ENCODE data around the gene IPO8.
"Not testable (repeated sequence)": the region's sequence is repeated elsewhere in the genome, so short reads cannot be mapped to it uniquely, and the experiment has no call there.

The IPO8 gene

GRCh38 chr12:30595742-30596141 is 99.9 kb downstream of the IPO8 start:
- no peak for DNase-seq

GRCh38 chr12:30594509-30594908 is 101.2 kb downstream of the IPO8 start:
- H3K4me1 ChIP-seq: no peaks in the 10 kb centered on the region
- no peak overlapping the region for H3K4me3 ChIP-seq (ENCODE audit: low read depth, low read length)
- H3K27me3 ChIP-seq: no peaks in the 10 kb centered on the region
- no peaks in the 10 kb centered on the region for H3K36me3 ChIP-seq
- TF ChIP-seq, protein P1, sequence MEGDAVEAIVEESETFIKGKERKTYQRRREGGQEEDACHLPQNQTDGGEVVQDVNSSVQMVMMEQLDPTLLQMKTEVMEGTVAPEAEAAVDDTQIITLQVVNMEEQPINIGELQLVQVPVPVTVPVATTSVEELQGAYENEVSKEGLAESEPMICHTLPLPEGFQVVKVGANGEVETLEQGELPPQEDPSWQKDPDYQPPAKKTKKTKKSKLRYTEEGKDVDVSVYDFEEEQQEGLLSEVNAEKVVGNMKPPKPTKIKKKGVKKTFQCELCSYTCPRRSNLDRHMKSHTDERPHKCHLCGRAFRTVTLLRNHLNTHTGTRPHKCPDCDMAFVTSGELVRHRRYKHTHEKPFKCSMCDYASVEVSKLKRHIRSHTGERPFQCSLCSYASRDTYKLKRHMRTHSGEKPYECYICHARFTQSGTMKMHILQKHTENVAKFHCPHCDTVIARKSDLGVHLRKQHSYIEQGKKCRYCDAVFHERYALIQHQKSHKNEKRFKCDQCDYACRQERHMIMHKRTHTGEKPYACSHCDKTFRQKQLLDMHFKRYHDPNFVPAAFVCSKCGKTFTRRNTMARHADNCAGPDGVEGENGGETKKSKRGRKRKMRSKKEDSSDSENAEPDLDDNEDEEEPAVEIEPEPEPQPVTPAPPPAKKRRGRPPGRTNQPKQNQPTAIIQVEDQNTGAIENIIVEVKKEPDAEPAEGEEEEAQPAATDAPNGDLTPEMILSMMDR (IDR thresholded peaks at IDR 0.05; ENCODE audit: low read depth, low read length): no peak
- H3K9me3 ChIP-seq: no peaks in the 10 kb centered on the region
- no peak for DNase-seq

More at GRCh38 chr12:30595742-30596141, 99.9 kb downstream of the IPO8 start:
- no peak overlapping the region for H3K4me3 ChIP-seq (ENCODE audit: low read depth, low read length)
- no peaks in the 10 kb centered on the region for H3K9me3 ChIP-seq
- TF ChIP-seq, protein P1 (IDR thresholded peaks at IDR 0.05; ENCODE audit: low read depth, low read length): no peak
- H3K4me1 ChIP-seq: no peaks in the 10 kb centered on the region
- H3K27me3 ChIP-seq: no peaks in the 10 kb centered on the region
- no peaks in the 10 kb centered on the region for H3K36me3 ChIP-seq

GRCh38 chr12:30588572-30588971 is 107.1 kb downstream of the IPO8 start:
- not testable (repeated sequence) for H3K4me3 ChIP-seq (ENCODE audit: low read depth, low read length); DNase-seq; H3K36me3 ChIP-seq; H3K4me1 ChIP-seq; H3K27me3 ChIP-seq; H3K9me3 ChIP-seq

DNA sequence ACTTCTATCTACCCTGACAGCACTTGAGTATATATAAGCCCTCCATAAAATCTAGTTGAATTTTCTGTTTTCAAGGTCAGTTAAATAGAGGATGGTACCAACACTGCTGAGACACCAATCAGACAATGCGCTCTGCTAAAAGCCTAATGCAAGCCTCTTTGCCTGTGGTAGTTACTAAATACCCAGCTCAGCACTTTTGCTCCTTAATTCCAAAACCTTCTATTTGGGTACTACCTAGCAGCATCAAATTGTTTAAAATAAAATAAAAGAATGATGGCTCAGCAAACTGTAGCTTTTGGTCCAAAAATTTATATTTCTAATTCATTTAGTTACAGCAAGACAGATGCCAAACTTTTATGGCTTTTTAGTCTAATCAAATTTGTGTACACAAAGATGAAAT is 107.9 kb downstream of the IPO8 start:
- H3K27me3 ChIP-seq: no peaks in the 10 kb centered on the region
- H3K4me3 ChIP-seq (ENCODE audit: low read depth, low read length): no peak overlapping the region
- H3K9me3 ChIP-seq: no peaks in the 10 kb centered on the region
- no peak for DNase-seq
- TF ChIP-seq, protein P1 (IDR thresholded peaks at IDR 0.05; ENCODE audit: low read depth, low read length): no peak
- no peaks in the 10 kb centered on the region for H3K4me1 ChIP-seq
- H3K36me3 ChIP-seq: no peaks in the 10 kb centered on the region

DNA sequence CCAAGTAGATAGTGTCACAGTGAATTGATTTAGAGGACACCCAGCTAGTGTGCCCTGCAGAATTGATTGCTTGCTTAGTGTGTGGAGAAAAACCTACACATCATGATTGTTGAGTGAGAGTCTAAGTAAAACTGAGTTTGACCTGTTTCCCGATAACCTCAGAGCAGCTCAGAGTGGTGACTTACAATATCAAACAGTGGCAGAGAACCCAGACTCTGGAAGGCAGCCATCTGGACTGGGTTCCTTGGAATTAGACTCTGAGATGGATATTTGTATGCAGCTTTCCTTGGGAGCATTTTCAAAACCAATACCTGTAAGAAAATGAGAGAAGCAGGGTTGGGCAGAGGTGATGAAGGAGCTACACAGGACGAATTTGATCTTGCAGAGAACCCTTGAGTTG is 109.8 kb downstream of the IPO8 start:
- no peak for DNase-seq
- Histone ChIP-seq H3K27me3 (no peaks in the 10 kb centered on the region), H3K4me3 (ENCODE audit: low read depth, low read length) (no peak overlapping the region), H3K4me1 (no peaks in the 10 kb centered on the region), H3K9me3 (no peaks in the 10 kb centered on the region), H3K36me3 (no peaks in the 10 kb centered on the region)
- TF ChIP-seq, protein P1 (IDR thresholded peaks at IDR 0.05; ENCODE audit: low read depth, low read length): no peak

- 0 out of 2 replicates have a peak, but pooled peaks cover 4% of the 10 kb centered on the region for H3K27me3 ChIP-seq
- DNase-seq: no peak
- H3K9me3 ChIP-seq: no peaks in the 10 kb centered on the region
Measured at GRCh38 chr12:30582943-30583342, 112.7 kb downstream of the IPO8 start.

More at GRCh38 chr12:30582943-30583342, 112.7 kb downstream of the IPO8 start:
- TF ChIP-seq, protein P1 (IDR thresholded peaks at IDR 0.05; ENCODE audit: low read depth, low read length): no peak
- Histone ChIP-seq H3K4me1 (no peaks in the 10 kb centered on the region), H3K36me3 (no peaks in the 10 kb centered on the region), H3K4me3 (ENCODE audit: low read depth, low read length) (no peak overlapping the region)
